ENCODE data around the gene SOD3. TPM values are rescaled to one million over a fixed set of nuclear protein-coding genes. Genes with fewer than 3 reads are reported as not detected.

The SOD3 gene
- total and polyA plus RNA-seq, 2 of the 8 experiments (the other 6 are each of a cell fraction or from before 2014, with no cell fraction given) = 4.9 TPM

DNA sequence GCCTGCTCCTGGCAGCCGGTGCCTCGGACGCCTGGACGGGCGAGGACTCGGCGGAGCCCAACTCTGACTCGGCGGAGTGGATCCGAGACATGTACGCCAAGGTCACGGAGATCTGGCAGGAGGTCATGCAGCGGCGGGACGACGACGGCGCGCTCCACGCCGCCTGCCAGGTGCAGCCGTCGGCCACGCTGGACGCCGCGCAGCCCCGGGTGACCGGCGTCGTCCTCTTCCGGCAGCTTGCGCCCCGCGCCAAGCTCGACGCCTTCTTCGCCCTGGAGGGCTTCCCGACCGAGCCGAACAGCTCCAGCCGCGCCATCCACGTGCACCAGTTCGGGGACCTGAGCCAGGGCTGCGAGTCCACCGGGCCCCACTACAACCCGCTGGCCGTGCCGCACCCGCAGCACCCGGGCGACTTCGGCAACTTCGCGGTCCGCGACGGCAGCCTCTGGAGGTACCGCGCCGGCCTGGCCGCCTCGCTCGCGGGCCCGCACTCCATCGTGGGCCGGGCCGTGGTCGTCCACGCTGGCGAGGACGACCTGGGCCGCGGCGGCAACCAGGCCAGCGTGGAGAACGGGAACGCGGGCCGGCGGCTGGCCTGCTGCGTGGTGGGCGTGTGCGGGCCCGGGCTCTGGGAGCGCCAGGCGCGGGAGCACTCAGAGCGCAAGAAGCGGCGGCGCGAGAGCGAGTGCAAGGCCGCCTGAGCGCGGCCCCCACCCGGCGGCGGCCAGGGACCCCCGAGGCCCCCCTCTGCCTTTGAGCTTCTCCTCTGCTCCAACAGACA, 4.4 kb downstream of the SOD3 start (continued):
- TF ChIP-seq, protein P1, sequence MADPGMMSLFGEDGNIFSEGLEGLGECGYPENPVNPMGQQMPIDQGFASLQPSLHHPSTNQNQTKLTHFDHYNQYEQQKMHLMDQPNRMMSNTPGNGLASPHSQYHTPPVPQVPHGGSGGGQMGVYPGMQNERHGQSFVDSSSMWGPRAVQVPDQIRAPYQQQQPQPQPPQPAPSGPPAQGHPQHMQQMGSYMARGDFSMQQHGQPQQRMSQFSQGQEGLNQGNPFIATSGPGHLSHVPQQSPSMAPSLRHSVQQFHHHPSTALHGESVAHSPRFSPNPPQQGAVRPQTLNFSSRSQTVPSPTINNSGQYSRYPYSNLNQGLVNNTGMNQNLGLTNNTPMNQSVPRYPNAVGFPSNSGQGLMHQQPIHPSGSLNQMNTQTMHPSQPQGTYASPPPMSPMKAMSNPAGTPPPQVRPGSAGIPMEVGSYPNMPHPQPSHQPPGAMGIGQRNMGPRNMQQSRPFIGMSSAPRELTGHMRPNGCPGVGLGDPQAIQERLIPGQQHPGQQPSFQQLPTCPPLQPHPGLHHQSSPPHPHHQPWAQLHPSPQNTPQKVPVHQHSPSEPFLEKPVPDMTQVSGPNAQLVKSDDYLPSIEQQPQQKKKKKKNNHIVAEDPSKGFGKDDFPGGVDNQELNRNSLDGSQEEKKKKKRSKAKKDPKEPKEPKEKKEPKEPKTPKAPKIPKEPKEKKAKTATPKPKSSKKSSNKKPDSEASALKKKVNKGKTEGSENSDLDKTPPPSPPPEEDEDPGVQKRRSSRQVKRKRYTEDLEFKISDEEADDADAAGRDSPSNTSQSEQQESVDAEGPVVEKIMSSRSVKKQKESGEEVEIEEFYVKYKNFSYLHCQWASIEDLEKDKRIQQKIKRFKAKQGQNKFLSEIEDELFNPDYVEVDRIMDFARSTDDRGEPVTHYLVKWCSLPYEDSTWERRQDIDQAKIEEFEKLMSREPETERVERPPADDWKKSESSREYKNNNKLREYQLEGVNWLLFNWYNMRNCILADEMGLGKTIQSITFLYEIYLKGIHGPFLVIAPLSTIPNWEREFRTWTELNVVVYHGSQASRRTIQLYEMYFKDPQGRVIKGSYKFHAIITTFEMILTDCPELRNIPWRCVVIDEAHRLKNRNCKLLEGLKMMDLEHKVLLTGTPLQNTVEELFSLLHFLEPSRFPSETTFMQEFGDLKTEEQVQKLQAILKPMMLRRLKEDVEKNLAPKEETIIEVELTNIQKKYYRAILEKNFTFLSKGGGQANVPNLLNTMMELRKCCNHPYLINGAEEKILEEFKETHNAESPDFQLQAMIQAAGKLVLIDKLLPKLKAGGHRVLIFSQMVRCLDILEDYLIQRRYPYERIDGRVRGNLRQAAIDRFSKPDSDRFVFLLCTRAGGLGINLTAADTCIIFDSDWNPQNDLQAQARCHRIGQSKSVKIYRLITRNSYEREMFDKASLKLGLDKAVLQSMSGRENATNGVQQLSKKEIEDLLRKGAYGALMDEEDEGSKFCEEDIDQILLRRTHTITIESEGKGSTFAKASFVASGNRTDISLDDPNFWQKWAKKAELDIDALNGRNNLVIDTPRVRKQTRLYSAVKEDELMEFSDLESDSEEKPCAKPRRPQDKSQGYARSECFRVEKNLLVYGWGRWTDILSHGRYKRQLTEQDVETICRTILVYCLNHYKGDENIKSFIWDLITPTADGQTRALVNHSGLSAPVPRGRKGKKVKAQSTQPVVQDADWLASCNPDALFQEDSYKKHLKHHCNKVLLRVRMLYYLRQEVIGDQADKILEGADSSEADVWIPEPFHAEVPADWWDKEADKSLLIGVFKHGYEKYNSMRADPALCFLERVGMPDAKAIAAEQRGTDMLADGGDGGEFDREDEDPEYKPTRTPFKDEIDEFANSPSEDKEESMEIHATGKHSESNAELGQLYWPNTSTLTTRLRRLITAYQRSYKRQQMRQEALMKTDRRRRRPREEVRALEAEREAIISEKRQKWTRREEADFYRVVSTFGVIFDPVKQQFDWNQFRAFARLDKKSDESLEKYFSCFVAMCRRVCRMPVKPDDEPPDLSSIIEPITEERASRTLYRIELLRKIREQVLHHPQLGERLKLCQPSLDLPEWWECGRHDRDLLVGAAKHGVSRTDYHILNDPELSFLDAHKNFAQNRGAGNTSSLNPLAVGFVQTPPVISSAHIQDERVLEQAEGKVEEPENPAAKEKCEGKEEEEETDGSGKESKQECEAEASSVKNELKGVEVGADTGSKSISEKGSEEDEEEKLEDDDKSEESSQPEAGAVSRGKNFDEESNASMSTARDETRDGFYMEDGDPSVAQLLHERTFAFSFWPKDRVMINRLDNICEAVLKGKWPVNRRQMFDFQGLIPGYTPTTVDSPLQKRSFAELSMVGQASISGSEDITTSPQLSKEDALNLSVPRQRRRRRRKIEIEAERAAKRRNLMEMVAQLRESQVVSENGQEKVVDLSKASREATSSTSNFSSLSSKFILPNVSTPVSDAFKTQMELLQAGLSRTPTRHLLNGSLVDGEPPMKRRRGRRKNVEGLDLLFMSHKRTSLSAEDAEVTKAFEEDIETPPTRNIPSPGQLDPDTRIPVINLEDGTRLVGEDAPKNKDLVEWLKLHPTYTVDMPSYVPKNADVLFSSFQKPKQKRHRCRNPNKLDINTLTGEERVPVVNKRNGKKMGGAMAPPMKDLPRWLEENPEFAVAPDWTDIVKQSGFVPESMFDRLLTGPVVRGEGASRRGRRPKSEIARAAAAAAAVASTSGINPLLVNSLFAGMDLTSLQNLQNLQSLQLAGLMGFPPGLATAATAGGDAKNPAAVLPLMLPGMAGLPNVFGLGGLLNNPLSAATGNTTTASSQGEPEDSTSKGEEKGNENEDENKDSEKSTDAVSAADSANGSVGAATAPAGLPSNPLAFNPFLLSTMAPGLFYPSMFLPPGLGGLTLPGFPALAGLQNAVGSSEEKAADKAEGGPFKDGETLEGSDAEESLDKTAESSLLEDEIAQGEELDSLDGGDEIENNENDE (IDR thresholded peaks at IDR 0.05; ENCODE audit: insufficient replicate concordance, low read length) = no peak
- TF ChIP-seq RFX5 (IDR thresholded peaks at IDR 0.05; ENCODE audit: borderline replicate concordance, low read depth, low read length) (no peak), ATF2 (IDR thresholded peaks at IDR 0.05; ENCODE audit: low read length) (no peak), ASH2L (IDR thresholded peaks at IDR 0.05; ENCODE audit: low read length) (peak; percentile 53), EZH2 (IDR thresholded peaks at IDR 0.05; ENCODE audit: low read depth, low read length, severe bottlenecking) (peak; percentile 52), SUZ12 (IDR thresholded peaks at IDR 0.05; ENCODE audit: low read length) (peak; percentile 77), CREB1 (IDR thresholded peaks at IDR 0.05) (no peak), RAD21 (IDR thresholded peaks at IDR 0.05 in 1 of 2, conservative IDR thresholded peaks at IDR 0.05 in 1 of 2; ENCODE audit: low read depth in 2 of 2, low read length in 2 of 2) (no peak)
